CD14-positive monocyte (primary cell): Measurements from ENCODE around the gene TRIM43B. TPM values are rescaled to one million over a fixed set of nuclear protein-coding genes. Genes with fewer than 3 reads are reported as not detected.
"Not testable (repeated sequence)": the region's sequence is repeated elsewhere in the genome, so short reads cannot be mapped to it uniquely, and the experiment has no call there.

ENCODE experiments used
- DNase-seq, 3 donors: peaks; one replicate each; pipeline ENCODE4 v3.0.0-alpha.2; 2011 to 2022
- H2AFZ ChIP-seq: 2 replicates; pipeline ENCODE4 v1.6.0; 2012; ENCODE audit warnings: mild to moderate bottlenecking, low read depth, low read length, inconsistent platforms; ENCODE audit not compliant: insufficient read depth, poor library complexity, severe bottlenecking
- H3K27ac ChIP-seq, 2 donors: 1 replicate in 1 of 2; 2 replicates in 1 of 2; pipeline ENCODE4 v1.5.1; 2012 to 2013; ENCODE audit warnings: low read length in 2 of 2, control low read depth in 1 of 2, inconsistent platforms in 1 of 2, low read depth in 1 of 2, mild to moderate bottlenecking in 1 of 2
- H3K27me3 ChIP-seq, 2 donors: one replicate each; pipeline versions ENCODE4 v1.6.0 to v1.6.1; 2011 to 2013; ENCODE audit warnings: low read length in 2 of 2; ENCODE audit not compliant: control insufficient read depth in 2 of 2, insufficient read depth in 2 of 2
- H3K36me3 ChIP-seq, 2 donors: replicated peaks in 1 of 2; 1 replicate in 1 of 2; 2 replicates in 1 of 2; pipeline versions ENCODE4 v1.5.1 to v1.6.1; 2012 to 2013; ENCODE audit warnings: low read length in 2 of 2, control low read depth in 1 of 2, inconsistent platforms in 1 of 2, mild to moderate bottlenecking in 1 of 2; ENCODE audit not compliant: insufficient read depth in 2 of 2, control insufficient read depth in 1 of 2
- H3K4me1 ChIP-seq, 2 donors: 1 replicate in 1 of 2; 2 replicates in 1 of 2; pipeline versions ENCODE4 v1.5.1 to v1.6.1; 2012 to 2013; ENCODE audit warnings: low read length in 2 of 2, control low read depth in 1 of 2, inconsistent platforms in 1 of 2, mild to moderate bottlenecking in 1 of 2, moderate library complexity in 1 of 2; ENCODE audit not compliant: insufficient read depth in 2 of 2, control insufficient read depth in 1 of 2
- H3K4me2 ChIP-seq: replicated peaks from 2 replicates; pipeline ENCODE3; 2012; ENCODE audit warnings: low read length, moderate library complexity, mild to moderate bottlenecking; ENCODE audit not compliant: poor library complexity, severe bottlenecking; ENCODE audit errors: extremely low read depth
- H3K4me3 ChIP-seq, 3 experiments: fragments of 200-600 bp in 1 of 3; sonication (generic) in 1 of 3; replicated peaks in 1 of 3; 1 replicate in 2 of 3; 2 replicates in 1 of 3; pipeline ENCODE4 v1.5.1; 2011 to 2013; ENCODE audit warnings: low read length in 3 of 3, mild to moderate bottlenecking in 3 of 3, control low read depth in 2 of 3, low read depth in 2 of 3, inconsistent platforms in 1 of 3, moderate library complexity in 1 of 3
- H3K79me2 ChIP-seq: 2 replicates; pipeline ENCODE4 v1.6.0; 2012; ENCODE audit warnings: mild to moderate bottlenecking, control low read depth, inconsistent platforms, low read length, moderate library complexity; ENCODE audit not compliant: insufficient read depth
- H3K9ac ChIP-seq: 2 replicates; pipeline ENCODE4 v1.6.0; 2017; ENCODE audit warnings: low read length, mild to moderate bottlenecking; ENCODE audit not compliant: insufficient read depth, poor library complexity, severe bottlenecking
- H3K9me3 ChIP-seq, 2 donors: replicated peaks in 1 of 2; 1 replicate in 1 of 2; 2 replicates in 1 of 2; pipeline versions ENCODE4 v1.5.1 to v1.6.1; 2012 to 2013; ENCODE audit warnings: low read length in 2 of 2, control low read depth in 1 of 2; ENCODE audit not compliant: control insufficient read depth in 1 of 2, insufficient read depth in 1 of 2
- H4K20me1 ChIP-seq: 2 replicates; pipeline ENCODE4 v1.6.0; 2012; ENCODE audit warnings: mild to moderate bottlenecking, low read length, control low read depth, moderate library complexity; ENCODE audit not compliant: insufficient read depth
- H3K27ac Mint-ChIP-seq, 7 donors: one replicate each; pipeline ENCODE4 v1.8.0; 2020; ENCODE audit warnings: mild to moderate bottlenecking in 7 of 7, mixed read lengths in 7 of 7, moderate library complexity in 6 of 7, inconsistent platforms in 2 of 7
- H3K27me3 Mint-ChIP-seq, 3 donors: one replicate each; pipeline ENCODE4 v1.8.0; 2021 to 2022; ENCODE audit warnings: low read depth in 3 of 3, mild to moderate bottlenecking in 3 of 3, mixed read lengths in 3 of 3, moderate library complexity in 3 of 3, inconsistent platforms in 1 of 3
- H3K36me3 Mint-ChIP-seq, 2 donors: one replicate each; pipeline ENCODE4 v1.8.0; 2020; ENCODE audit warnings: mixed read lengths in 2 of 2, inconsistent platforms in 1 of 2, mild to moderate bottlenecking in 1 of 2
- H3K4me1 Mint-ChIP-seq: one replicate; pipeline ENCODE4 v1.8.0; 2020; ENCODE audit warnings: mild to moderate bottlenecking, mixed read lengths
- H3K4me3 Mint-ChIP-seq, 2 donors: one replicate each; pipeline ENCODE4 v1.8.0; 2020; ENCODE audit warnings: mild to moderate bottlenecking in 2 of 2, mixed read lengths in 2 of 2, moderate library complexity in 1 of 2
- H3K9me3 Mint-ChIP-seq, 7 donors: one replicate each; pipeline ENCODE4 v1.8.0; 2020 to 2022; ENCODE audit warnings: mixed read lengths in 7 of 7, mild to moderate bottlenecking in 6 of 7, moderate library complexity in 6 of 7, inconsistent platforms in 2 of 7
- WGBS: methylation state at CpG from one replicate; pipeline ENCODE4 v1.1.5; 2013; ENCODE audit warnings: missing lambda C conversion rate; ENCODE audit not compliant: insufficient coverage; 5-methylcytosine and 5-hydroxymethylcytosine counted together
- intact Hi-C, 2 donors: fragments of 100-400 bp; cut with micrococcal nuclease; formaldehyde crosslinking; loops; one replicate each; pipeline versions ENCODE4 v1.15.0 to v1.15.1; 2023
- polyA plus RNA-seq, 3 donors: library from polyadenylated mRNA; depleted of rRNA in 1 of 3; unstranded in 2 of 3; stranded (reverse) in 1 of 3; fragments of 300-500 nt in 2 of 3; fragments of >200 nt in 1 of 3; fragmentation: Illumina TruSeq in 2 of 3; gene quantifications; 1 replicate in 2 of 3; 2 replicates in 1 of 3; pipeline ENCODE4 v1.2.3, GENCODE V29; 2012 to 2021

TRIM43B gene
- polyA plus RNA-seq, 3 donors: not detected

GRCh38 chr2:95466572-95466971 lies 18.0 kb downstream of the TRIM43B start:
- H3K4me2 ChIP-seq, H3K9me3 ChIP-seq, H3K36me3 Mint-ChIP-seq, H3K4me3 Mint-ChIP-seq, DNase-seq, H2AFZ ChIP-seq, H3K27ac ChIP-seq, H3K27ac Mint-ChIP-seq, H3K79me2 ChIP-seq, intact Hi-C loops, H3K9ac ChIP-seq, H3K4me1 ChIP-seq, H3K9me3 Mint-ChIP-seq, H3K27me3 ChIP-seq, H3K4me1 Mint-ChIP-seq, H4K20me1 ChIP-seq, H3K4me3 ChIP-seq, H3K27me3 Mint-ChIP-seq, H3K36me3 ChIP-seq: not testable (repeated sequence)
- WGBS: no CpG with 5 or more reads among the region's 2 CpGs

GRCh38 chr2:95463292-95463691 lies 21.3 kb downstream of the TRIM43B start:
- H2AFZ ChIP-seq, H3K9me3 Mint-ChIP-seq, H3K27me3 Mint-ChIP-seq, H3K9me3 ChIP-seq, H3K27ac ChIP-seq, H4K20me1 ChIP-seq, H3K79me2 ChIP-seq, H3K36me3 Mint-ChIP-seq, DNase-seq, H3K4me2 ChIP-seq, H3K9ac ChIP-seq, H3K4me3 ChIP-seq, intact Hi-C loops, H3K27ac Mint-ChIP-seq, H3K27me3 ChIP-seq, H3K4me1 ChIP-seq, H3K36me3 ChIP-seq, H3K4me1 Mint-ChIP-seq, H3K4me3 Mint-ChIP-seq: not testable (repeated sequence)
- no CpG with 5 or more reads among the region's 3 CpGs for WGBS

- H3K27me3 Mint-ChIP-seq, H3K27me3 ChIP-seq, H3K79me2 ChIP-seq, DNase-seq, H3K27ac ChIP-seq, H3K27ac Mint-ChIP-seq, H3K4me3 Mint-ChIP-seq, H4K20me1 ChIP-seq, H2AFZ ChIP-seq, H3K36me3 Mint-ChIP-seq, H3K4me1 ChIP-seq, H3K4me3 ChIP-seq, H3K9me3 Mint-ChIP-seq, H3K36me3 ChIP-seq, H3K9ac ChIP-seq, H3K4me2 ChIP-seq, H3K9me3 ChIP-seq, intact Hi-C loops, H3K4me1 Mint-ChIP-seq: not testable (repeated sequence)
- WGBS: no CpG with 5 or more reads among the region's 2 CpGs
These were observed 39.2 kb downstream of the TRIM43B start for GRCh38 chr2:95445317-95445716.

- H3K9me3 Mint-ChIP-seq: not testable (repeated sequence)
These were observed 42.0 kb downstream of the TRIM43B start for GRCh38 chr2:95442474-95443099.

More at GRCh38 chr2:95442474-95443099, 42.0 kb downstream of the TRIM43B start:
- H3K36me3 ChIP-seq, H2AFZ ChIP-seq, H4K20me1 ChIP-seq, H3K4me1 Mint-ChIP-seq, H3K27ac ChIP-seq, H3K27ac Mint-ChIP-seq, H3K4me2 ChIP-seq, H3K27me3 ChIP-seq, DNase-seq, H3K4me3 ChIP-seq, H3K4me1 ChIP-seq, H3K27me3 Mint-ChIP-seq, H3K9me3 ChIP-seq, H3K36me3 Mint-ChIP-seq, H3K79me2 ChIP-seq, intact Hi-C loops, H3K9ac ChIP-seq, H3K4me3 Mint-ChIP-seq: not testable (repeated sequence)
- no CpG with 5 or more reads among the region's 2 CpGs for WGBS
